ENCODE data around the gene AVPI1.
"Not testable (repeated sequence)": the region's sequence is repeated elsewhere in the genome, so short reads cannot be mapped to it uniquely, and the experiment has no call there.

Gene AVPI1

DNA sequence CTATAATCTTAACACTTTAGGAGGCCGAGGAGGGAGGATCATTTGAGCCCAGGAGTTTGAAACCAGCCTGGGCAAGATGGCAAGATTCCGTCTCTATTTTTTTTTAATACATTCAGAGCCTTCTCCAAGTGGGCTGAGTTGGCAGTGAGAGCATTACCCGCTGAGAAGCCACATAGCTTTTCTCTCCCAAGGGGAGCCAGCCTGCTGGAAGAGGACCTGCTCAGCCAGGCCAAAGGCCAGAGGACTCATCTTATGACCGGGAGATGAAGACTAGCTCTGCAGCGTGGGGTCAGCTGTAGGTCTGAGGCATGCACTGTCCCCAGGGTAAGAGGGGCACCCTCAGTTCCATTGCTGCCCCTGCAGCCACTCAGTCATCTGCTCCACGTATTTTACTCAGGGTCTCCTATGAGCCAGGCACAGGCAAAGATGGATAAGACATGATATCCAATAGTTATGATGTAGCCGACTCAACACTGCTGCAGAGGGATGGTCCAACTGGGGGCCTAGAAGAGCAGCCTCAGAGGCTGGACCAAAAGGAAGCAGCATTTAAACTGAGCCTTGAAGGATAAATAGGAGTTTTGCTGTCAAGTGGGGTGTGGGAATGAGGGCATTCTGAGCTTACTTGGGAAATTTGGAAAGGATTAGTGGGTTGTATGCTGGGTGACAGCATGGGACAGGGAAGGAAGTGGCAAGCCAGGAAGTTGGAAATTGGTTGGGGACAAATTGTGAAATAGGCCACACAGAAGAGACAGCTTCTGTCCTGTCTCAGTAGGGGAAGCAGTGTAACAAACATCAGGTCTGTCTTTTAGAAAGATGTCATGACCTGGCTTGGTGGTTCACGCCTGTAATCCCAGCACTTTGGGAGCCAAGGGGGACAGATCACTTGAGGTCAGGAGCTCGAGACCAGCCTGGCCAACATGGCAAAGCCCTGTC, 24.9 kb upstream of the AVPI1 start:
- DNase-seq (ENCODE audit: low spot score), result no peak

- peak; percentile 34 for DNase-seq (ENCODE audit: low spot score)
Measured at GRCh38 chr10:97708976-97709946, 22.2 kb upstream of the AVPI1 start.

DNA sequence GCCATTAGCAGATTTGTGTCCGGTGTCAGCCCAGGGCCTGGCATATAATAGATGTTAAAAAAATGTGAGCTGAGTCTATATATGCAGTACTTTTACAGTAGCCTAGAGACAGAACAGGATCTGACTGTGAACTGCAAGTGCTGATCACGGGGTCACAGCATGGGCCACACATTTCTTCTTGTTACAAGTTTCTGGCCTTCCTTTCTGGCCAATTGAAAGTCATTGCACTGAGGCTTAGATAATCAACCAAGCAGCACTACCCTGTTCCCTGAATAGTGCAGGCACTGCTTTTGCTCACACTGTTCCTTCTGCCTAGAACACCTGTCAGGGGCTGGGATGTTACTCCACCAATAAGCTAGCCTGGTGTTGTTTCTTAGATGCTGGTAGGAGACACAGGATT, 21.1 kb upstream of the AVPI1 start:
- DNase-seq (ENCODE audit: low spot score), result no peak

- DNase-seq (ENCODE audit: low spot score), result no peak
Measured at GRCh38 chr10:97707134-97707861, 20.3 kb upstream of the AVPI1 start.

DNA sequence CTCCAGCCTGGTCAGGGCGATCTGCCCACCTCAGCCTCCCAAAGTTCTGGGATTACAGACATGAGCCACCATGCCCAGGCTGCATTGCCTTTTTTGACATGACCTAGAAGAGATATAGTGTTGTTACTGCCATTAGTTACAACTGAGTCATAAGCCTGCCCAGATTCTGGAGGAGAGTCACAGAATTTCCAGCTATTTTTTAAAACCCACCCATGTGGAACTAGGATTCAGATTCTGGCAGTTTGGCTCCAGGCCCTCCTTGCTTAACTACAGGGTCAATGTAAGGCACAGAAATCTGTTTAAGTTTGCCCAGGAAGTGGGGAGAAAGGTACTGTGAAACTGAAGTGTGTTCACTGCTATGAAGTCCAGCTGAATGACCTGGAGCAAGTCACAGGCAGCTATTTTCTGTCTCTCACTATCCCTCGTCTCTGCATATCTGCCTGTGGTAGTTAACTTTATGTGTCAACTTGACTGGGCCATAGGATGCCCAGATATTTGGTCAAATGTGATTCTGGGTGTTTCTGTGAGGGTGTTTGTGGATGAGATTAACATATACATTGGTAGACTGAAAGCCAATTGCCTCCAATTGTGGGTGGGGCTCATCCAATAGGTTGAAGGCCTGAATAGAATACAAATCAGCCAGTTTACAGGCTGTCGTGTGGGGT, 18.1 kb upstream of the AVPI1 start:
- DNase-seq (ENCODE audit: low spot score), result no peak

DNA sequence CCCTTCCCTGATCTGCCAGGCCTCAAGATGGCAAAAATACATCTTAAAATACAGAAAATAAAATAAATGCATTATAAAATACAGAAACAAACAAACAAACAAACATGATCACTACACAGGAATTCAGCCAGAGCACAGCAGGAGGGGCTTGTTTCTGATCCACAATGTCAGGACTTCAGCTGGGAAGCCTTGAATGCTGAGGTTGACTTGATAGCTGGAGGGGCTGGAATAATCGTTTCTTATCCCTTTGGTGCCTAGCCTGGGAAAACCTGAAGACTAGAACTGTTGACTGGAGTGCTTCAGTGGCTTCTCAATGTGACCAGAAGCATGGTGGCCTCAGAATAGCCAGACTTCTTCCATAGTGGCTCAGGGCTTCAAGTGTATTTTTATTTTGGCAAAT, 17.3 kb upstream of the AVPI1 start:
- no peak for DNase-seq (ENCODE audit: low spot score)

GRCh38 chr10:97703398-97704067, 16.5 kb upstream of the AVPI1 start:
- no peak for DNase-seq (ENCODE audit: low spot score)

DNA sequence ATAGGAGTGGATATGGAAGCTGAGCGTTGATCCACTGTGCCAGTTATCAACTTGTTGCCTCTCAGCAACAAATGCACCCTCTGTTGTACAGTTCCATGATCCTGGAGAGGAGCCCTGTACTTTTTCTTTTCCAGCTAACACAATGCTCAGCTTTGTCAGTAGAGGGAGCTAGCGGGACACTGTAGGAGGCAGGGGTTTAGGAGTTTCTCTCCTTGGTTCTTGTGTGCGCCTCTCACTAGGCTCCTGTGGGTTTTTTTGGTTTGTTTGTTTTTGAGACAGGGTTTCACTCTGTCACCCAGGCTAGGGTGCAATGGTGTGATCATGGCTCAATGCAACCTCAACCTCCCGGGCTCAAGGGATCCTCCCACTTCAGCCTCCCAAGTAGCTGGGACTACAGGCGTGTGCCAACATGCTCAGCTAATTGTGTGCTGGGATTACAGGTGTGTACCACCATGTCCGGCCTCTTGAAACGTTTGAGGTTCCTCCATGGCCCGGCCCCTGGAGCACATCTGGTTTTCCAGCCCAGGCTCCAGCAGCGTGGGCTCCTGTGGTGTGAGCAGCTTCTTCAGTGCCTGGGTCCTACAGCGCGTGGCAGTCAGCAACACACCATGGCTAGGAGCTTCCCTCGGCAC, 14.5 kb upstream of the AVPI1 start:
- peak; percentile 86 for DNase-seq (ENCODE audit: low spot score)

- not testable (repeated sequence) for DNase-seq (ENCODE audit: low spot score)
Measured at GRCh38 chr10:97698072-97698655, 11.1 kb upstream of the AVPI1 start.

DNA sequence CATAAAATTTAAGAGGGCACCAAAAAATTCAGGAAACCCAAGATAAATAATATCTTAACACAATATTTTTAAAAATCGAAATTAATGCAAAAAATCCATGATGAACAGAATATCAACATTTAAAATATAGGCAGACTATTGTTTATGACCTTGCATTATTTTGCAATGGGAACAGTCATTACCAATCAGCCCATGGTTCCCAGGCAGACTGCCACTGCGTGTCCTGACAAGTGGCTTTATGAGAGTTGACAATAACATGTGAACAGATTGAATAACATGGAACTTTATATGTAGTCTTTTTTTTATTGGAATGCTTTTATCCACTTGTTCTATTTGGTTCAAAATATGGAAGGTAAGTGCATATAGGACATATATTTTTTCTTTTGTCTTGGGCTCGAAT, 3.1 kb upstream of the AVPI1 start:
- no peak for DNase-seq (ENCODE audit: low spot score)

GRCh38 chr10:97689559-97690020, 2.5 kb upstream of the AVPI1 start:
- DNase-seq (ENCODE audit: low spot score), result no peak

GRCh38 chr10:97687785-97688781, 1.0 kb upstream of the AVPI1 start:
- no peak for DNase-seq (ENCODE audit: low spot score)

DNA sequence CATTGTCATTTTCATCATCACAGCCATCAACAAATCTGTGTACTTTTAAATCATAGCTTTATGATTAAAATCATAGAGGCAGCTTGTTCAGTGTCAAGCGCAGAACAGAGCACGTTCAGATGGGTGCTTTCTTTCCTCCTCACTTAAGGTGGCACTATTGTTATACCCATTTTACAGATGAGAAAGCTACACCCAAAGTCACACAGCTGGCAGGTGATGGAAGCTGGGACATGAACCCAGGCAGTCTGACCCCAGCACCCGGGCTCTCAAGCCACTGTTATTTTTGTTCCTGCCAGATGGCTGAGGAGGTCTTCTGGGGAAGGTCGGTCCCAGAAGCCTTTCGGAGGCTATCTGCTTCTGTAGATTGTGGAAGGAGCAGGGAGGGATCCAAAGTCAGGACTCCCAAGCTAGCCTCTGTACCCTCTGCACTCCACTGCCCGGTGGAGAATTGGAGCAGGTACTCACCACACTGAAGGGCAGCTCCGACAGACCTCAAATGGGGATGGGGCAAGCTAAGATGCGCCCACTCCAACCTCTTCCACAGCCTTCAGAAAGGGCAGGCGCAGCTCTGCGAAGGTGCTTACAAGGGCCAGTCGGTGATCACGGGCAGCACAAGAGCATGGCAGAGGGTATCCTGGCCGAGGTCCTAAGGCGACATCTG, 610 bp downstream of the AVPI1 start:
- DNase-seq (ENCODE audit: low spot score), result peak; percentile 71

GRCh38 chr10:97685395-97685958, 1.6 kb downstream of the AVPI1 start:
- peak; percentile 33 for DNase-seq (ENCODE audit: low spot score)

GRCh38 chr10:97684866-97685394, 2.1 kb downstream of the AVPI1 start:
- DNase-seq (ENCODE audit: low spot score), result no peak

GRCh38 chr10:97684368-97684713, 2.7 kb downstream of the AVPI1 start:
- not testable (repeated sequence) for DNase-seq (ENCODE audit: low spot score)

DNA sequence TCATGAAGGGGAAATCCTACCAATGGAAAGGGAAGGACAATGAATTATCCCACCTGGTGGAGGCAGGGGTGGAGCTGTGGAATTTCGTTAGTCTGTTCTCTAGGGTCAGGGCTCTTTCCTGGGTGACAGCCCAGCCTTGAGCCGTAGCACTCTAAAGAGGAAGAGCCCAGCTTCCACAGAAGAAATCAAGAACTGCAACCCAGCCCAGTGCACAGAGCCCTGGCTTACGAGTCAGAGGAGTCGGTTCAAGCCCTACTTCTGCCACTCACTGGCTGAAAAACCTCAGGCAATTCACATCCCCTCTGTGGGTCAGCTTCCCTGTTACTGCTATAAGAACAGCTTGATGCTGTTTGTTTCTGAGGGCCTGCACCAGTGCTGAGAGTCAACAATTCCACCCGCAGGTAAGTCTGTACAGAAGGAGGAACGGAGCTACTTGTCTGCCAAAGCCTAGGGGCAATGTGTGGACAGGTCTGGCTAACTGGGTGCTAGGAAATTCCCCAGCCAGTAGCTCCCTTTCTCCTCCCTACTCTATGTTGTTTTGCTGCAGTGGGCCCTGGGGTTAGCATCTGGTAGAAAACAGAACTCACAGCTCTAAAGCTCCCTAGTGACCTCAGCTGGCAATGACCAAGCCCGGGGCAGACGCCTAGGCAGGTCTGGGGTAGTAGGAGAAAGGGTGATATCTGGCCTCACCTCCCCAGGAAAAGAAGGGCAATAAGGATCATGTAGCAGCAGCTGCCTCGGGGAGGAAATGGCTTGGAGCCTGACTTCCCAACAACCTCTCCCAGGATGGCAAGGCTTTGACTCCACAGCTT, 3.3 kb downstream of the AVPI1 start:
- no peak for DNase-seq (ENCODE audit: low spot score)
